ENCODE data around the gene LSS. TPM values are rescaled to one million over a fixed set of nuclear protein-coding genes. Genes with fewer than 3 reads are reported as not detected.
A peak's percentile ranks its signal among the peaks of the same experiment; 100 is the strongest.

The LSS gene
- total and polyA plus RNA-seq, 2 of the 4 experiments (the other 2 are of a cell fraction) = 43.4 to 58.1 TPM

- Histone ChIP-seq H3K4me3 (ENCODE audit: insufficient read depth, low read depth, low read length) (peak overlapping the region; percentile 95), H3K4me2 (ENCODE audit: low read depth, low read length) (peak overlapping the region; percentile 97), H3K9me3 (ENCODE audit: control insufficient read depth, insufficient read depth, low read length) (no peaks in the 10 kb centered on the region), H3K4me1 (ENCODE audit: control insufficient read depth, insufficient read depth, low read length) (peaks cover 13% of the 10 kb centered on the region), H2BK15ac (ENCODE audit: low read depth, low read length) (no peak overlapping the region), H3K23ac (ENCODE audit: low read depth, low read length) (peak overlapping the region; percentile 55; the same call in 1 of the 2 replicates), H3K56ac (ENCODE audit: extremely low read depth, insufficient read depth, low read length) (no peak overlapping the region), H3K9ac (ENCODE audit: low read depth, low read length) (peak overlapping the region; percentile 87), H4K5ac (ENCODE audit: low read depth, low read length) (peak overlapping the region; percentile 51; the same call in 1 of the 2 replicates), H3K79me1 (ENCODE audit: low read depth in 1 of 2, low read length in 2 of 2) (peaks cover 9 to 52% of the 10 kb centered on the region in 2 experiments; a peak in 3 of 4 replicates), H2BK120ac (ENCODE audit: low read depth, low read length) (0 out of 2 replicates have a peak overlapping the region, but pooled peaks have one; percentile 8), H2AK5ac (ENCODE audit: low read depth, low read length) (peak overlapping the region; percentile 70; the same call in 1 of the 2 replicates), H4K91ac (ENCODE audit: insufficient read depth, low read depth, low read length) (peak overlapping the region; percentile 31; the same call in 1 of the 2 replicates), H4K20me1 (ENCODE audit: insufficient read depth, low read length) (peaks cover 19% of the 10 kb centered on the region; the same call in 1 of the 2 replicates), H3K27ac (ENCODE audit: insufficient read depth, low read length) (peak overlapping the region; percentile 80; the same call in 1 of the 2 replicates), H2AFZ (replicated peaks; ENCODE audit: low read length, poor library complexity) (peak overlapping the region; percentile 95), H3K4ac (ENCODE audit: low read depth, low read length) (peak overlapping the region; percentile 89), H4K8ac (ENCODE audit: low read depth in 2 of 2, low read length in 2 of 2) (peak overlapping the region; percentile 79 to 81; a peak in 2 of 4 replicates), H3K14ac (replicated peaks; ENCODE audit: low read depth, low read length) (peak overlapping the region; percentile 71; the same call in 1 of the 2 replicates), H2AK9ac (replicated peaks; ENCODE audit: low read depth, low read length, poor library complexity) (peak overlapping the region; percentile 74), H2BK5ac (ENCODE audit: low read depth, low read length, poor library complexity, severe bottlenecking) (no peak overlapping the region), H3K18ac (ENCODE audit: low read depth, low read length) (peak overlapping the region; percentile 61), H3K36me3 (ENCODE audit: control insufficient read depth, insufficient read depth, low read length) (peaks cover 13% of the 10 kb centered on the region), H3K27me3 (ENCODE audit: control insufficient read depth, insufficient read depth, low read length) (no peaks in the 10 kb centered on the region), H3K9me1 (ENCODE audit: insufficient read depth, low read length) (peaks cover 13% of the 10 kb centered on the region), H2BK20ac (ENCODE audit: low read depth, low read length) (no peak overlapping the region)
- 2% methylated on average over 42 of the region's 72 CpGs; no CpG with 5 or more reads in 1 of the 2 experiments for WGBS, 2 experiments (ENCODE audit: extremely low coverage in 2 of 2, insufficient read length in 1 of 2)
- intact Hi-C loops (cut with micrococcal nuclease) (no loop called here), in situ Hi-C loops (cut with MboI; ENCODE audit: low sequenced_read_pairs) (no loop called here), dilution Hi-C loops (cut with HindIII; ENCODE audit: low sequenced_read_pairs, unreplicated experiment) (no loop called here)
- no peak for TF ChIP-seq FOS (IDR thresholded peaks at IDR 0.05; ENCODE audit: low read depth, low read length)
- no peak for TF ChIP-seq USF2 (IDR thresholded peaks at IDR 0.05; ENCODE audit: low read depth, low read length)
- no peak for TF ChIP-seq RCOR1 (IDR thresholded peaks at IDR 0.05; ENCODE audit: insufficient replicate concordance, low read length)
- no peak for TF ChIP-seq CEBPB (IDR thresholded peaks at IDR 0.05; ENCODE audit: low read depth, low read length)
- TF ChIP-seq RAD21 (IDR thresholded peaks at IDR 0.05; ENCODE audit: low read length) = no peak
- peak; percentile 60 for TF ChIP-seq CTCF (conservative IDR thresholded peaks at IDR 0.05; ENCODE audit: low read depth, low read length)
- TF ChIP-seq MXI1 (IDR thresholded peaks at IDR 0.05; ENCODE audit: borderline replicate concordance, low read depth, low read length) = no peak
- no peak for DNase-seq
- CTCF ChIA-PET = interaction anchor here (1.1 kb wide), 1 partner anchor 24 kb away, joined by 4 read pairs; no protein-coding TSS in a partner anchor
- peak; percentile 38 for ATAC-seq (ENCODE audit: low read depth)
- POLR2A ChIA-PET (ENCODE audit: unreplicated experiment) = no interaction called here
- BruUV-seq (replicated peaks) = no TSS peak
These were observed 754 bp upstream of the LSS start for GRCh38 chr21:46229133-46229922.
